Psoas muscle (tissue), 8 donors: Measurements from ENCODE around the gene TMCO4. TPM values are rescaled to one million over a fixed set of nuclear protein-coding genes. Genes with fewer than 3 reads are reported as not detected.

Experiments used
- ATAC-seq, 4 donors: fragments of 200-7000 bp; cut with Tn5 transposase; one replicate each; pipeline ENCODE4 v1.9.1; 2020; ENCODE audit warnings: moderate library complexity in 3 of 4, mild to moderate bottlenecking in 2 of 4
- DNase-seq, 2 donors: peaks; one replicate each; pipeline ENCODE4 v3.0.0-alpha.2; 2020
- H3K27ac ChIP-seq: fragments of 200-600 bp; one replicate; pipeline ENCODE4 v1.8.0; 2022
- H3K27me3 ChIP-seq, 3 donors: fragments of 200-600 bp in 1 of 3; one replicate each; pipeline versions ENCODE4 v1.6.1 to v1.8.0; 2013 to 2022; ENCODE audit warnings: low read length in 2 of 3, mild to moderate bottlenecking in 2 of 3, moderate library complexity in 1 of 3; ENCODE audit not compliant: insufficient read depth in 3 of 3
- H3K36me3 ChIP-seq, 2 donors: fragments of 200-600 bp in 1 of 2; one replicate each; pipeline versions ENCODE4 v1.6.1 to v1.8.0; 2013 to 2022; ENCODE audit warnings: low read depth in 1 of 2, mild to moderate bottlenecking in 1 of 2, moderate library complexity in 1 of 2; ENCODE audit not compliant: insufficient read depth in 1 of 2
- H3K4me1 ChIP-seq: fragments of 200-600 bp; one replicate; pipeline ENCODE4 v1.8.0; 2022
- H3K4me3 ChIP-seq: fragments of 200-600 bp; one replicate; pipeline ENCODE4 v1.8.0; 2022; ENCODE audit warnings: mild to moderate bottlenecking
- H3K9me3 ChIP-seq: fragments of 200-600 bp; one replicate; pipeline ENCODE4 v1.8.0; 2022
- CTCF ChIP-seq: fragments of 200-600 bp; IDR thresholded peaks from one replicate; pipeline ENCODE4 v1.8.0; 2022; ENCODE audit warnings: antibody characterized with exemption
- WGBS, 3 donors: extraction: QIAGEN DNeasy Blood & Tissue Kit; methylation state at CpG; one replicate each; pipeline versions ENCODE4 v1.1.6 to v1.1.7; 2013; 5-methylcytosine and 5-hydroxymethylcytosine counted together
- intact Hi-C, 2 donors: fragments of 100-400 bp; cut with DNase I; formaldehyde crosslinking; loops; one replicate each; pipeline versions ENCODE4 v1.11.0 to v1.14.2; 2022
- polyA plus RNA-seq, 3 donors: library from polyadenylated mRNA; stranded (reverse); fragments of 200-250 nt; gene quantifications; one replicate each; pipeline ENCODE4 v1.2.3, GENCODE V29; 2013
- total RNA-seq, 4 donors: library from RNA; stranded (reverse); fragmentation: NEBNext Ultra II Directional in 2 of 4; extraction: Animal tissue kit (Norgen Biotek cat#: 25700) in 2 of 4; gene quantifications; one replicate each; pipeline versions ENCODE4 v1.2.1 to v1.2.4, GENCODE V29; 2021 to 2023
- donor health status: healthy with polysubstance abuse.
- donor health status: DM: no; HTN: no; CAD: no; lungs with moderate emphysema.
- donor health status: Bipolar disorder and iron deficiency.
- donor health status: healthy.
- donor health status: DM: yes; HTN: yes; CAD: no.
- donor health status: DM: no; HTN: no; CAD: no.
- donor health status: DM: no; HTN: no; CAD: no.
- donor health status: DM: yes; HTN: yes; CAD: no.

TMCO4 gene
- total and polyA plus RNA-seq, 7 donors: 2.3 to 4.8 (median 3.2) TPM

GRCh38 chr1:19770436-19771190, 29.1 kb downstream of the TMCO4 start:
- intact Hi-C loops: no loop called here
- no peaks in the 10 kb centered on the region for H3K9me3 ChIP-seq
- no peaks in the 10 kb centered on the region for H3K4me1 ChIP-seq
- H3K27ac ChIP-seq: no peak overlapping the region
- ATAC-seq (no peak), DNase-seq (no peak)
- TF ChIP-seq CTCF: no peak
- WGBS, 3 donors: 85 to 89% (median 85%) methylated on average over 10 of the region's 10 CpGs
- H3K27me3 ChIP-seq: no peaks in the 10 kb centered on the region
- peaks cover 0 to 22% of the 10 kb centered on the region in 2 donors for H3K36me3 ChIP-seq
- no peak overlapping the region for H3K4me3 ChIP-seq

- WGBS, 3 donors: 85 to 88% (median 87%) methylated on average over 10 of the region's 10 CpGs
- intact Hi-C loops: no loop called here
- H3K27ac ChIP-seq: no peak overlapping the region
- DNase-seq (no peak), ATAC-seq (no peak)
- no peaks in the 10 kb centered on the region for H3K27me3 ChIP-seq
- no peak for TF ChIP-seq CTCF
- no peaks in the 10 kb centered on the region for H3K4me1 ChIP-seq
- peaks cover 0 to 21% of the 10 kb centered on the region in 2 donors for H3K36me3 ChIP-seq
- H3K4me3 ChIP-seq: no peak overlapping the region
- H3K9me3 ChIP-seq: no peaks in the 10 kb centered on the region
Observed at GRCh38 chr1:19769211-19769932, 30.3 kb downstream of the TMCO4 start.

GRCh38 chr1:19768353-19769210, 31.1 kb downstream of the TMCO4 start:
- TF ChIP-seq CTCF: no peak
- no peaks in the 10 kb centered on the region for H3K4me1 ChIP-seq
- DNase-seq: no peak
- no peaks in the 10 kb centered on the region for H3K9me3 ChIP-seq
- intact Hi-C loops: no loop called here
- 86 to 89% (median 89%) methylated on average over 18 of the region's 18 CpGs for WGBS, 3 donors
- H3K27ac ChIP-seq: no peak overlapping the region
- no peak for ATAC-seq
- H3K36me3 ChIP-seq: peaks cover 0 to 13% of the 10 kb centered on the region in 2 donors
- no peaks in the 10 kb centered on the region for H3K27me3 ChIP-seq
- H3K4me3 ChIP-seq: no peak overlapping the region

GRCh38 chr1:19765623-19766022, 34.1 kb downstream of the TMCO4 start:
- no peak overlapping the region for H3K27ac ChIP-seq
- H3K36me3 ChIP-seq: peaks cover 0 to 8% of the 10 kb centered on the region in 2 donors
- no peak for TF ChIP-seq CTCF
- intact Hi-C loops: no loop called here
- ATAC-seq: no peak
- 61 to 66% (median 64%) methylated on average over 10 of the region's 10 CpGs for WGBS, 3 donors
- H3K4me3 ChIP-seq: no peak overlapping the region
- no peaks in the 10 kb centered on the region for H3K27me3 ChIP-seq
- no peaks in the 10 kb centered on the region for H3K4me1 ChIP-seq
- H3K9me3 ChIP-seq: no peaks in the 10 kb centered on the region
- no peak for DNase-seq
